GM06990 (cell line): ENCODE results near the gene RSU1.

ENCODE experiments used
- DNase-seq: peaks from one replicate; pipeline ENCODE4 v3.0.0-alpha.2; 2011; ENCODE audit not compliant: insufficient read length; ENCODE audit errors: extremely low read depth
- H3K27me3 ChIP-seq: replicated peaks from 2 replicates; pipeline ENCODE4 v1.6.0; 2011; ENCODE audit warnings: low read length; ENCODE audit not compliant: control insufficient read depth, insufficient read depth
- H3K36me3 ChIP-seq: 2 replicates; pipeline ENCODE4 v1.5.1; 2011; ENCODE audit warnings: low read length; ENCODE audit not compliant: control insufficient read depth, insufficient read depth
- H3K4me3 ChIP-seq: replicated peaks from 2 replicates; pipeline ENCODE4 v1.5.1; 2011; ENCODE audit warnings: low read depth, mild to moderate bottlenecking, control low read depth, low read length
- CTCF ChIP-seq: IDR thresholded peaks from 2 replicates; pipeline ENCODE4 v1.5.1; 2011; ENCODE audit warnings: low read length, control low read depth, mild to moderate bottlenecking, inconsistent platforms; ENCODE audit not compliant: insufficient read depth, poor library complexity, severe bottlenecking

Gene RSU1

DNA sequence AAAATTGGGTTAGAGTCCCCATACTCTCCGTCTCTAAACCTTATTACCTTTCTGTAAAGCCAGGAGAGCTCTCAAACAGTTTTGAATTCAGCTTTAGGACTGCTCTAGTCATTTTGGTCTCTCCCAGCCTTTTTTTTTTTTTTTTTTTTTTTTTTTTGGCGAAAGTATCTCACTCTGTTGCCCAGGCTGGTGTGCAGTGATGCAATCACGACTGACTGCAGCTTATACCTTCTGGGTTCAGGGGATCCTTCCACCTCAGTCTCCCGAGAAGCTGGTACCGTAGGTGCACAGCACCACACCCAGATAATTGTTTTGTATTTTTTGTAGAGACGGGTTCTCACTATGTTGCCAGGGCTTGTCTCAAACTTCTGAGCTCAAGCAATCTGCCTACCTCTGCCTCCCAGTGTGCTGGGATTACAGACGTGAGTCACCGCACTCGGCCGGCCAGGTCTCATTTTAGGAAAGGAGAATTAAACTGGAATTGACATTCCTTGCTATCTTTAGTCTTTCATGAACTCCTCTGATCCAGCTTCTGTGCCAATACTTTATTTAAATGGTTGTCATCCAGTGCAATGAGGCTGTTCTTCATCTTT, 31.4 kb upstream of the RSU1 start:
- Histone ChIP-seq H3K36me3 (no peaks in the 10 kb centered on the region), H3K4me3 (no peak overlapping the region), H3K27me3 (no peaks in the 10 kb centered on the region; the same call in 1 of the 2 replicates)
- DNase-seq = no peak
- no peak for TF ChIP-seq CTCF

DNA sequence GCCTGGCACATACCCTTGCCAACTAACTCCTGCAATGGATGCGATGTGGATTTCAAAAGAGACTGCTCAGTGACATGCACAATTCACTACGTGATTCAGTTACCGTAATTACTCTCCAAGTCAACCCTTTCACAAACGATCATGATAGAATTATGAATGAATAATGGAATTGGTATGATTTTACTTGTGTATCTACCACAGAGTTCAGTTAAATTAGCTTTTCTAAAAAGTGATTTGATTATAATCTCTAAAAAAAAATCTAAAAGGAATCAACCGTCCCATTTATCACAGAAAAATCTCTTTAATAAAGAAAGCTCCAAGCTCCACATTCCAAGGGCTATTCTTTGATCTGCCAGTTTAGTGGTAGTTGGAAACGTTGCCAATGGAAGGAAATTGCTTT, 30.4 kb upstream of the RSU1 start:
- DNase-seq = no peak
- Histone ChIP-seq H3K4me3 (no peak overlapping the region), H3K36me3 (no peaks in the 10 kb centered on the region), H3K27me3 (no peaks in the 10 kb centered on the region; the same call in 1 of the 2 replicates)
- no peak for TF ChIP-seq CTCF

DNA sequence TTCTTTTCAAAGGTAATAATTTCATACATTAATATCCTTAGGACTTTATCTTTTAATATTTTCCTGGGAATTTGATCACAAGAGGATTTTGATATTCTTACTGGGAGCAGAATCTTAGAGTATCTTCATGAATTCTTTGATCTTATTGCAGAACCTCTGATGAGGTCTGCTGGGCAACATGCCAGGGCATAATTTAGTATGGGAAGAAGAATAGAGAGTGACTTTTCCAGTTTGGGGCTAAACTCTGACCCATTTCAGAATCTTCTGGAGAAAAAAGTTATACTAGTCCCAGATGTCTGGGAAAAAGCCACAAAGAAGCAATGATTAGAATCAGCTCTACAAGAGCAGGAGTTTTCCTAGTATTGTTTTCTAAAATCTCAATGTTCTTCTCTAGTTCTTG, 28.0 kb upstream of the RSU1 start:
- Histone ChIP-seq H3K36me3 (no peaks in the 10 kb centered on the region), H3K27me3 (no peaks in the 10 kb centered on the region; the same call in 1 of the 2 replicates), H3K4me3 (no peak overlapping the region)
- DNase-seq = no peak
- TF ChIP-seq CTCF = no peak

DNA sequence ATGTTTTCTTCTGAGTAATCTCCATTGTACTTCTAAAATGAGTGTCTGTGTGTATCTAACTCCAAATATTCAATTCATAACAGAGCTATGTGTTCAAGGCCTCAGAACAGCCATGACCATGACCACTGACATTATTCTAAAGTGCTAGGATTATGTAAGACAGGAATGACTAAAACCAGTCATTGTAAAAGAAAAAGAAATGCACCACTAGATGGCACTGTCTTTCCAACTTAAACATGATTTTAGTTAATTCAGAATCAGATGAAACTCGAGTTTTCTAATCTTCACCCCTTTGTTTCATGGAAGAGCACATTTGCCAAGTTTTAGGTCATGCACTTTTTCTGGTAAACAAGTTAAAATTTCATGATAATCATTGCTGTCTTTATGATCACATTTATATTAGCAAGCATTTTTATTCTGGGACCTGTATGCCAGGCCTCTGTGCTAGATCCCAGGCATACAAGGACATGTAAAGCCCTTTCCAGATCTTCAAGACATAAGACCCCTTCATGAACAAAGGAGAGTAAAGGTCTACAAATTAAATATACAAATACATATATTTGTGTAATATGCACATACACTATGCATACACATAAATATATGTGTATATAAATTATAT, 26.1 kb upstream of the RSU1 start:
- Histone ChIP-seq H3K27me3 (no peaks in the 10 kb centered on the region), H3K36me3 (no peaks in the 10 kb centered on the region), H3K4me3 (no peak overlapping the region)
- peak; percentile 30 for TF ChIP-seq CTCF
- DNase-seq = peak; percentile 15

DNA sequence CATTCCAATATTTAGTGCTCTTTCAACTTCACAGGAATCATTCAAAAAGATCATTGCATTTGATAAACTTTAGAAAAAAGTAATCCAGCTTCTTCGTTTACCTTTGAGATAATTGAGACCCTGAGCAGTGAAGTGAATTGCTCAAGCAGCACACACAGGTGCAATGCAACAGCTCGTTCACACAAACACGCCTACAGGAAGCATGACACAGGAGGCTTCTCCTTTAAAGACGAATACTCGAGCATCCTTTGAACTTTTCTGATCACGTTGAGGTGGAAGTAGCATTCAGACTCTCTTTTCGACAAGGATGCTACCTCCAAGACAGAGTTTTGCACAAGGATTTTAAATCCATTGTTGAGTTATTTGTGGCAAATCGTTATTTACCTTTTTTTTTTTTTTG, 18.0 kb upstream of the RSU1 start:
- DNase-seq = no peak
- no peak for TF ChIP-seq CTCF
- no peak overlapping the region for H3K4me3 ChIP-seq
- H3K27me3 ChIP-seq = no peaks in the 10 kb centered on the region; the same call in 1 of the 2 replicates
- no peaks in the 10 kb centered on the region for H3K36me3 ChIP-seq
